ENCODE data around the gene DPP6.

Gene DPP6

DNA sequence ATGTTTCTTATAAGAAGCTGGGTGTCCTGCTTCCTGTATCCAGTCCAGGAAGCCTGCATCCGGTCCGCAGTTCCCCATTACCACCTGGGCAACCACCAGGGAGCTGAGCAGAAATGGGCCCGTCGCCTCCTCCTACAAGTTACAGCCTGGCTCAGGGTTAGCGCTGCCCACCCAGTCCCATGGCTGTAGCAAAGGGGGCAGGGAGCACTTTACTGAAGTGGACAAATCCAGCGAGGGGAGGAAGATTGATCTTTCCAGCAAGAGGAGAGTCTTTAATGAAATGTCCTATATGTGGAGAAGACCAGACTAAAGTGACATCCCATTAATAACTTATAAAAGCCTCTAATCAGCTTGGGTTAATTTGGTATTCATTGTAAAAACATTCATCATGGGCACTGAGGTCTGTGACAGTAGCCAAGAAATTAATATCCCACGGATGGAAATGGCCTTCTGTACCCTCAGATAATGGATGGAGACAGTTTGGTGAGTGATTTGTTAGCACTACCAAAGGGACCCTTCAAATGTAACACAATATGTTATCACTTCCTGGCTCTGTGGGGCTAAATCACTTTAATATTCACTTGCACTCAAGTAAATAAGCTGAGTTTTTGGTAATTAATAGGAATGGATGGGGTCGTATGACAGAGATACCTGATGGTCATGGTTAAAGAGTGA lies 627.3 kb downstream of the DPP6 start:
- DNase-seq, result no peak

DNA sequence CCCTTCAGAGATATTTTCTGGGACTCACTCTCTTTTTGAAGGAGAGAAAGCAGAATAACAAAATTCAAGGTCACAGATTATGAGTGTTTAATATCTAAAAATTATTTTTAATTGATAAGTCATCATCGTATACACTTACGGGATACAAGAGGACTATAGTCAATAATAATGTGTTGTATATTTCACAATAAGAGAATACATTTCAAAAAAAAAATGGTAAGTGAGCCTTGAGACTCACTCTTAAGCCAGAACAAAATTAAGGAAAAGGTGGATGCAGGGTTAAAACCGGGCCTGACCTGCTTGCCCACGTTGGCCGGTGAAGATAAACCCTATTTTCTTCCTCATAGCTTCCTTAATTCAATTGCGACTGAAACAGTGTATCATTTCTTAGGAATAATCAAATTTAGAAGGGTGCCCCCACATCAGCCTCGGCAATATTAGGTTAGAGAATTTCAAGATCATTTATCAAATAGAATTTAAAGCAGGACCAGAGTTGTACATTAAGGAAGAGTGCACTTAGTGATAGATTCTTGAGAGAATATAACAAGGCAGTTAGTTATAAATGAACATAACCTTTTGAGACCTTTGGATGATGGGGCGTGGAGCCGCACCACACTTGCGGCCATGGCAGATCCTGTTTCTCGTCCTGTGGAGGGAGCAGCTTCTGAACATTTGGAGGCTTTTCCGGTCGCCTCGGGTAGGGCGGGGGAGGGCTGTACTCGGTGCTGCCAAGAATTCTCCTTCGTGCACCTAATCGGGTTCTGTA lies 628.9 kb downstream of the DPP6 start:
- no peak for DNase-seq

DNA sequence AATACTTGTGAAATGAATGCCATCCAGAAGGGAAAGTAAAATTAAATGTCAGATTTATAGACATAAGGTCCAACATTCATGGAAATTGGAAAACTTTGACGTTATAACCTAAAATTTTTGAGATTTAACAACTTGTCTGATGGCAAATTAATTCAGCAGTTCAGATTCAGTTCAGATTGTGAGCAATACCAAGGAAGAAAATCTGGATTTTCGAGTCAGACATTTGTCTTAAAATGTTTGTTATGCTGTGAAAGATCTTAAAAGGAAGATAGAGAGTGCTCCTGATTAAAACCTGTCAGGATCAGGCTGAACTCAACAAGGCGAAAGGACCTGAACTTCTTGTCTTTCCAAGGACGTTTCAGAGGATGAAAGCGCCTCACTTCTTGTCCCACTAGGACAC lies 629.8 kb downstream of the DPP6 start:
- no peak for DNase-seq

DNA sequence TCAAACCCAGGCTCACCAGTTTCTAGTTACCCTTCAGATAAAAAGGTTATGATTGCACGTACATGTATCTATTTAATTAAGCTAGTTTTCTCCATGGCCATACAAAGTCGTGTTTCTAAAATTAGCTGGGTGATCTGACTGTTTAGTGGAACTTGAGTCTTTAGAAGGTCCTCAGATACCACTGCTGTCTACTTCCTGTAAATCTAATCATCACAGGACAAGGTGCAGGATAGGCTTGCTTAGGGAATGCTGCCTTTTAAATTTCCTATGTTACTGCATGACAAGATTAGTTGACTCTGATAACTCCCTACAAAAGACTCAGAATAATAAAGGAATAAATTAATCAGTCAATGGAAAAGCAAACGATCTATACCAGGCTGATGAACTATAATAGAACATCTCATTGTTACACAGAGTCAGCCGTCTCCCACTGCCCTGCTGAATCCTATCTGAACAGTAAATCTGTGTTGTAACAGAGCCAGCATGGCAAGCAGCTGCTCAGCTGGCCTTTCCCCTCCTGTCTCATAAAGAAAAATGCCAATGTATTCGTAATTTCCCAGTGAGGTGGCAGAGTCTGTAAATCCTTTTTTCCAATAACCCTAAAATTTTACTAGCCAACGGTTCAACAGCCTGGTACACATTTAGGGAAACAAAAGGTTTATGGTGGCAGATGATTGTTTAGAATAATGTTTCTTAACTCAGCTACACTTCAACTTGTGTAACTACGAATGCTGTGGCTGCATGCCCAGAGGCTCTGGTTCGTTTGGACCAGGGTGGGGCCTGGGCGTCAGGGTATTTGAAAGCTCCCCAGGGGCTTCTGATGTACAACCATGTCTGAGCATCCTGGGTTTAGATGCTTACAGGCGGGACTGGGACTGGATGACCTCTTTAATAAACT lies 632.7 kb downstream of the DPP6 start:
- DNase-seq, result no peak

DNA sequence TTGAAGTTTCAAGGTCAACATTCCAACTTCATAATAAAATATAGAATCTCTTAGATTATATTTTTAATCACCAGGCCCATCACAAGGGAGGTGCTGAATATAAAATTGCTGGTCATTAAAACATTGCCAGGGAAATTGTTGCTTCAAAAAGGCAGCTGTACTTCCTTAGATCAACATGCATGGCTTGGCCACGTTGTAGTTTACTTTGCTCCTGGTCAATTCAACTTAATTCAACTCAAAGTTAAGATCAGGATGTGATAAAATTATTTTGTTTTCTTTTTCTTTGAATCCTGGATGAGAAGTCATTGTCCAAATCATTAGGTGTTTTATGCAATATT lies 633.3 kb downstream of the DPP6 start:
- no peak for DNase-seq

DNA sequence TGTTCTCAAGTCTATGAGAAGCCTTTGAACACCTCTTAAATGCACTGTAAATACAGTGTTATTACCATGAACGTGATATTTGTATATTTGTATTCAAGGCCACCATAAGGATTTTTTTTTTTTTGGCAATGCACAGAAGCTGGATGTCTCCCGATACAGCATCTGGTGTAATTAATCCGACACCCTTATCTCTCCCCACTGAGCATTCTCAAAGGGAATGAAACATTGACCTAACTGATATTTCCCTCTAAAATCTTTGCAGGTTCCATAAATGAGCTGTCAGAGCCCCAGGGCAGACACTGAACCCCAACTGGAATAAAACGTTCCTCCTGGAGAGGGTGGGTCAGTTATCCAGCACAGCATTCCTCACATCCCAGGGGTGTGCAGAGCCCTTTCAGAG lies 634.1 kb downstream of the DPP6 start:
- DNase-seq, result no peak

DNA sequence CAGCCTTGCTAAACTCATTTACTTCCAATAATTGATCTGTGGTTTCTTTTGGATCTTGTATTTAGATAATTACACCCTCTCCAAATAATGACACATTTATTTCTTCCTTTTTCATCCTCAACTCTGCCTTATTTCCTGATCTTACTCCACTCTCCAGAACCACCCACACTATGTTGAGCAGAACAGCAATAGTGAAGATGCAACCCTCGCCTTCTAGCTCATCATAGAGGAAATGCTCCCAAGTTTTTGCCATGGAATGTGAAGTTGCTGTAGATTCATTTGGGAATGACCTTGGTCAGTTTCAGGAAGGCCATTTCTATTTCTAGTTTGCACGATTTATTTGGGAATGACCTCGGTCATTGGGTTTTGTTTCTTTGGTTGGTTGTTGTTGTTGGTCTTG lies 636.8 kb downstream of the DPP6 start:
- DNase-seq, result no peak

DNA sequence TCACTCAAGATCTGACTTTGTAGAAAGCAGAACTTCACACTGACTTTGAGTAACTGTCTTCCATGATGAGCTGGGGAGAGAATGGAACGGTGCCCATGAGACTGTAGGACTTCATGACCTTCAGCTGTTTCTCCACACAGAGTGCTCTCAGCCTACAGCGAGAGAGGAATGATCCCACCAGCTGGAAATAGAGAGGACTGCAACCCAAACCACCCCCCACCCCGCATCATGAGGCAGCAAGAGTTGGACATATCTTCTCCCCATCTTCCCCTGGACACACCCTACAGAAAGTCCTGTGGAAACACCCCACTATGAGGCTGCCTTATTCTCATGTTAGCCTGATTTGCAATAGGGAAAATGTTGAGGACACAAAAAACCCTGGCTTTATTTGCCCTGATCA lies 638.2 kb downstream of the DPP6 start:
- DNase-seq, result no peak

DNA sequence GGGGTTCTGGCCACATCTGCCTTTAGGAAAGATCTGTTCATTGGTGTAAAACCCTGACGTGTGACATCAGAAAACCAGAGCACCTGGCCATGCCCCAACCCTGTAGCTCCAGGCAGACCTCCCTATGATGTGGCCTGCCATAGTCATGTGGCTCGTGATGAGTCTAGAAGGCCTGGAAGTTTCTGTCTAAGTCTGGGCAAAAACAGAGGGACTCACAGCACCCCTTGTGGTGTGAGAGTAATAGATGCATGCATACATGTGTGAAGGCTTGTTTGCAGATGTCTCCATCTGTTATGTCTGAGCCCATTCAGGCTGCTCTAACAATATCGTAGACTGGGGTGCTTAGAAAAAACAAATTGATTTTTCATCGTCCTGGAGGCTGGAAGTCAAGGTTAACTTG lies 641.5 kb downstream of the DPP6 start:
- no peak for DNase-seq

DNA sequence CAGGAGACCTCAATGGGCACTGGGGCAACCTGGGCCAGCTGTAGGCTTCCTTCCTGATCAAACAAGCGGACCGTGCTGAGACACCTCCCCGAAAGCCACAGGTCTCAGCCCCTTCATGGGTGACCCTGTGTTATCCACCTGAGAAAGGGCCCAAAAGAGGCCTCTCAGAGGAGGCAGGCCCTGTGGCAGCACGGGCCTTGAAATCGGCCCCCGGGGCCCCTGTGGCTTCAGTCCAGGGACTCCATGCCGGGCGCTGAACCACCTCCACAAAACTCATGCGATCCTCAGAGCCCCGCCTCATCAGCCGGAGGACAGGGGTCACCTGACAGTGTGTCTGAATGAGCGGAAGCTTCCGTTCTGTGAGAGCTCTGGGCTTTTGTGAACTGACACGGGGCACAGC lies 643.6 kb downstream of the DPP6 start:
- no peak for DNase-seq

DNA sequence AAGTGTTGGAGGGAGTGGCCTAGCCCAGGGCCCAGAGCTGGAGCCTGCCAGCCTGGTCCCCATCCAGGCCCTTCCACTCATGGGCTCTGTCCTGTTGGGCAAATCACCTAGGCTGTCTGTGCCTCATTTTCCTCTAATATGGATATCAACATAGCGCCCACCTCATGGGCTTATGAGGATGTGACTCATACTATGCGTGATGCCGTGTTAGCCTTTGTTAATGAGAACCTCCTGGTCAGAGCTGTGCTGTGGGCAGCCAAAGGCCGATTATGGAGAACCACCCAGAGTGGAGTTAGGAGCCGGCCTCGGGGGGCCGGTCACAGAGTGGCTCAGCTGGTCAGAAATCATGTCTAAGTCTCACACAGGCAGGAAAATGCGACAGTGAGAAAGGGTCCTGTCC lies 644.4 kb downstream of the DPP6 start:
- DNase-seq, result no peak

DNA sequence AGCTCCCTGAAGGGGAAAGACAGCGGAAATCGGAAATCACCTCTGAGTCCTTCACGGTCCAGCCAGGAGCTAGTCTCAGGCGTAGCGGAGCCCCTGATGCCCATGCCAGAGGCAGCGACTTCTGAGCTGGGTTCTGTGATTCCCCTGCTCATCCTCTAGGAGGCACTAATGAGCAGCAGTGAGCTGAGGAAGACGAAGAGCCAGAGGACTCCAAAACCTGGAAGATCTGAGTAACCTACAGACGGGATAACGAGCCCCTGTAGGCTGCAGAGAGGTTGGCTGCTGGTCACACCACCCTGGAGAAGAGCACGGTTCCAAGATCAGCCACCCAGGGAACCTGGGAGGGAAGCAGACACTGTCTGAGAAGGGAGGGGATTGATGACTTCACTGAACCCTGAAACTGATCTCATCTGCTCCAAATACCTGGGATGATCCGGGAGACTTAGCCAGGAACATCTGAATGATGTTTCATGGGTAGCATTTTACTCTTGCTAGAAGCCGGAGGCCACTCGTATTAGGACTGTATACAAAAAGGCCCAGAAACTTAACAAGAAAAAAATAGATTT lies 646.6 kb downstream of the DPP6 start:
- peak; percentile 68 for DNase-seq

DNA sequence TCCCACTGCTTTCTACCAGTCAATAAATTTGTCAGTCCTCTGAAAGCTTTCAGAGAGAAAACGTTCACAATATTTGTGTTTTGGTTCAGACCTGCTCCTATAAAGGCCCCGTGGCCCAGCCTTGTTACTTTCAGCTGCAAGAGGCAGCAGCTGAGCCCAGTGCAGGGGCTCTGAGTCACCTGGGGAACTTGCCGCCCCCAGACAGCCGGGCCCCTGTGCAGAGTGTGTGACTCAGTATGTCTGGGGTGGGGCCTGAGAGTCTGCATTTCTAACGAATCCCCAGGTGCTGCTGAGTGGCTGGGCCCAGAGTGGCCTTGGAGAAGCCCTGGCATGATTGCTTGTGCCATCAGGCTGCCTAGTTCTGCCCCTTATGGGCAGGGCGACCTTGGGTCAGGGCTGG lies 647.2 kb downstream of the DPP6 start:
- DNase-seq, result peak; percentile 73

DNA sequence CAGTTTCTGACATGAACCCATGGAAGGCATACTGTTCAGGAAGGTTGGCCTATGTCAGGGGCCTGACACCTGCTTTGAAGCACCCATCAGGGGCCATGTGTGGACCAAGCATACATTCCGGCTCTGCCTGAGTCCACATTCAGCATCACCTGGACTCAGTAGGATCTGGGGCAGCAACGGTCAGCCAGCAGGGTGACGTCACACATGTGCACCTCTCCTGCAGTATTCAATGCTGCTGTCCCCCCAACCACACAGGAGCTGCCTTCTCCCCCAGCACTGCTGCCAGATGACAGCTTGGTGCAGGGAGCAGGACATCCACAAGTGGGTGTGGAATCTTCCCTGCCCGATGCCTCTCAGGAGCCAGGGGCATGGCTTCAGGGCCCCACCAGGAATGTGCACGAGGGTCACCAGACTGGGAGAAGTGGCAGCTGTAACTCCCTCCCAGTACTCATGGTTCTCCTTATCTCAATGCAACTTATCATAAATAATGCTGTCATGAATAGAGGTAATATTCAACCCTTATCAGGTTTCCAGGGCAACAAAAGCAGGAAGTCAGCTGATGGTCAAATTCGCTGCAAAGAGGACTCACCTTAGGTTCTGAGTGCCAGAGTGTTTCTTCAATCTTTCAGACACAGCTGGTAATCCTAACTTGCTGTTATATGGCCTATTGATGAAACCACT lies 657.8 kb downstream of the DPP6 start:
- DNase-seq, result no peak

DNA sequence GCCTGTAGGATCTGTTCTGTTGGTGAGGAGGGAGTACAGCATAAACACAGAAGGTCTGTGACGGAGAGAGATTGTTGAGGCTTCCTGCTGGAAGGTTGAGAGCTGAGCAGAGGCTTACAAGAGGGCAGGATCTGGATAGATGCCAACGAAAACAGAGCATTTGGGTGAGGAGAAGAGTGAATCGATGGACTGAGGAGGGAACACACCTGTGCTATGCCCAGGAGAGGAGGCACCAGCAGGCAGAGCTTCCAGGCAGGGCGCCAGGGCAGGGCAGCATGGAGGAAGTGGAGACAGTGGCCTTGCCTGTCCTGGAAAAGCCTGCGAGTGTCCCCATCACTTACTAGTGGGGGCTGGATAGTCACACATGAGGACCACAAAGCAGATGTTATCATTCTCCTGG lies 667.8 kb downstream of the DPP6 start:
- no peak for DNase-seq

DNA sequence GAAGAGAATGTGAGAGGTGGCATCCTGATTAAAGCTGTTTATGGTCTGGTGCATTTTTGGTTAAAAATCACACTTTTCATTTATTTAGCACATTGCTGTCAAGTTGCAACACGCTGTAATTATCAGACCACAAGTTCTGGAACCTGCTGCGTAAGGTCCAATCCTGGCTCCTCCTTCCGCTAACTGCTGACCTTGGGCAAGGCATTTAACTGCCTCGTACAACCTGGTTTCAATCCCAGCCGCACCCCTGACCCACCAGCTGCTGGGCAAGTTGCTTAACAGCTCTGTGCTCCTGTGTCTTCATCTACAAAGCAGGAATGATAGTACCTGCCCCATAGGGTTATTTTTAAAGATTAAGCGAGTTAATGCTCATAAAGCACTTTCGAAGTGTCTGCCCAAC lies 668.9 kb downstream of the DPP6 start:
- DNase-seq, result no peak

DNA sequence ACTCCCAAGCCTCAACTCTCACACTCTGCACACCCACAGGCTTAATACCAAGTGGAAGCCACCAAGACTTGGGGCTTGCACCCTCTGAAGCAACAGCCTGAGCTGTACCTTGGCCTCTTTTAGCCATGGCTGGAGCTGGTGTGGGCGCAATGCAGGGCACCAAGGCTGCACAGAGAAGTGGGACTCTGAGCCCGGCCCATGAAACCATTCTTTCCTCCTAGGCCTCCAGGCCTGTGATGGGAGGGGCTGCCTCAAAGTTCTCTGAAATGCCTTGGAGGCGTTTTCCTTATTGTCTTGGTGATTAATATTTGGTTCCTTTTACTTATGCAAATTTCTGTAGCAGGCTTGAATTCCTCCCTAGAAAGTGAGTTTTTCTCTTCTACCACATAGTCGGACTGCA lies 674.2 kb downstream of the DPP6 start:
- DNase-seq, result no peak

DNA sequence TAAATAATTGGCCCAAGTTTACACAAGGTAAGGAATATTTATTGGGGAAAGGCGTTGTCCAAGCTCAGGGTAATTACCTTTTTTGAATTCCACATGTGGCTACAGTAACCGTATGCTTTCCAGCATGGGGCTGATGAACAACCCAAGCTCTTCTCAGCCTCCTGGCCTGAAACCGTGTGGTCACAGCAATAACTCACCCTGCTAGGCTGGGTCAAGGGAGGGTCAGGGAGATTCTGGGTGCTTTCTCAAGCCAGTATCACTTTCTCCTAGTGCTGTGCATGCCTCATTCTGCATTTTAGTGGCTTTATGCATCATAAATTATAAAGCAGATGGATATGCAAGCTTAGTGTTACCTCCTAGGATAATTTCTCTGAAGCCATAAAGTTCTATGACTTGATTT lies 676.9 kb downstream of the DPP6 start:
- no peak for DNase-seq

DNA sequence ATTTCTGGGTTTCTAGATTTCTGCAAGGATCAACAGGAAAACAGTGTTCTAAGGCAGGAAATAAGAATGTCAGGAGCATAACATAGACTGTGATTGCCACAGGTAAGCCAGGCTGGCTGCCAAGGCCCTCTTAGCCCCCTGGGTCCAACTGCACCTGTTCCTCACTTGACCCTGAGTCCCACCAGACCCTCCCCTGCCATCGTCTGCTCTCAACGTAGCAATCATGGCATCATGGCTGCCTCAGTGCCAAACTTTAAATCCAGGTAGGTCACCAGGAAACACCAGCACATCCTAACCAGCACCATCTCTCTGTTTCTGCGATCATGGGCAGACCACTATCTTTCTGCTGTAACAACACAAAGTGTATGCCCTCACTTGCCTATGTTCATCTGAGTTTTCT lies 683.6 kb downstream of the DPP6 start:
- no peak for DNase-seq

DNA sequence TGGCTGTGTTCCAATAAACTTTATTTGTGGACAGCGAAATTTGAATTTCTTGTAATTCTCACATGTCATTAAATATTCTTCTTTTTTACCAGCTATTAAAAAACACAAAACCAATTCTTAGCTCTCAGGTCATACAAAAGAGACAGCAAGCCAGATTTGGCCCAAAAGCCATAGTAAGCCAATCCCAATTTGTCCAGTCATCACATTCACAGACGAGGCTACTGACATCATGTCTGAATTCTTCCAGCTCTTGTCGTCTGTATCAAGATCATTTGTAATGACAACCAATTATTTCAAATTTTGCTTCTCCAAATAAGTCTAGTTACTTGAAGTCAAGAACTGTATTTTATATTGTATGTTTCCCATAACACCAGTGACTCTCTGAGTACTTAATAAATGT lies 684.2 kb downstream of the DPP6 start:
- no peak for DNase-seq

DNA sequence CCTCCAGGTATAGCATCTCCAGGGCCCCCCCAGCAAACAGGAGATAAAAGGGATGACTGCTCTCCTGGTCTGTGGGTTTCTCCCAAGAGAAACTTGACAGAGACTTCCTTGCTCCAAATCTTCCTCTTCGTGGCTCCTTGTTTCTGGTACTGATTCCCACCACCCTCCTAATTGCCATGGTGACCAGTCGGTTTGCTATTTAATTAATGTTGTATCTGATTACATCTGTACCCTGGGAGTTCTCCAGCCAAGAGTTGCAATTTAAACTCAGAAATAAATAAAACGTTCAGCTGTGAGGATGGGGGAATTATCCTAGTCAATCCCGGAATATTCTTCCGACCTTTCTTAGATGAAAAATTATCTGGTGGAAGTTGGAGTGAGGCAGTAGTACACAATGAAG lies 686.0 kb downstream of the DPP6 start:
- DNase-seq, result no peak

DNA sequence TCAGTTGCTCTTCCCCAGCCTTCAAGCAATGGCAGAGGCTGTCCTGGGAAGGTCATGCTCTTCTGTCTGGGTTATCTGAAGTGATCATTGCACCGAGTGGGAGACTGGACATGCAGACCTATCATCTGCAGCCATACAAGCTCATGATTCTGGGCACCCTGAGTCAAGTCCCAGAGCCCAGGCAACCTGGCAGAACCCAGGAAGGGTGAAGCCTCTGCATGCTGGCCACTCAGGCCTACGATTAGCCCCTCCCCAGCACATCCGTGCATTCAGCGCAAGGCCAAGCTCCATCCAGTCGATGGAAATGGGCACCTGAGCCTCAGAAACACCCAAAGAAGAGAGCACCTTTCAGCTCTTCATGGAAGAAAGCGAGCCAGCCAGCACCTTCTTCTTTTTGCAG lies 688.9 kb downstream of the DPP6 start:
- DNase-seq, result peak; percentile 26

DNA sequence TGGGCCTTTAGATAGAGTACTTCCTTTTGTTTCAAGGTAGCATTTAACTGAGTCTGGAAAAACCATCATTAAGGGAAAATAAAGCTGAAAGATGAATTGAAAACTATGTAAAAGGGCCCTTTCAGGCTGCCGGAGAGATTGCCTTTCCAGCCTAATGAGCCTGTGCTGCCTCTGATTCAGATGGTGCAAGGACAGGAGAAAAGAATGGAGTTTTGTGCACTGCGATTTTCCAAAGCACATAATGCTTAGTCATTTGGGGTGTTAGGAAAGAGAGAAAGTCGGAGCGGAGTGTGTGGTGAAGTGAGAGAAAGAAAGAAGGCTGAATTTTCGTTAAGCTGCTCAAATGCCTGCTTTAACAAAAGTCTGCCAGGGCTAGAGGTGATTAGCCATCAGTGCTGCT lies 691.0 kb downstream of the DPP6 start:
- no peak for DNase-seq
